Subcutaneous adipose tissue (tissue), 4 donors: ENCODE data around the gene NME7. TPM values are rescaled to one million over a fixed set of nuclear protein-coding genes. Genes with fewer than 3 reads are reported as not detected.

Source experiments
- CTCF ChIP-seq: fragments of 450-650 bp; IDR thresholded peaks from one replicate; pipeline ENCODE4 v1.5.1; 2016; ENCODE audit warnings: low read depth, mild to moderate bottlenecking, control low read depth, antibody characterized with exemption, moderate library complexity
- total RNA-seq, 4 donors: library from RNA; depleted of rRNA; stranded (reverse); fragments of >200 nt; gene quantifications; one replicate each; pipeline ENCODE4 v1.1.0, GENCODE V29; 2016

Gene NME7
- total RNA-seq, 4 donors from 2014 or later, result 10.5 to 14.2 (median 12.9) TPM

DNA sequence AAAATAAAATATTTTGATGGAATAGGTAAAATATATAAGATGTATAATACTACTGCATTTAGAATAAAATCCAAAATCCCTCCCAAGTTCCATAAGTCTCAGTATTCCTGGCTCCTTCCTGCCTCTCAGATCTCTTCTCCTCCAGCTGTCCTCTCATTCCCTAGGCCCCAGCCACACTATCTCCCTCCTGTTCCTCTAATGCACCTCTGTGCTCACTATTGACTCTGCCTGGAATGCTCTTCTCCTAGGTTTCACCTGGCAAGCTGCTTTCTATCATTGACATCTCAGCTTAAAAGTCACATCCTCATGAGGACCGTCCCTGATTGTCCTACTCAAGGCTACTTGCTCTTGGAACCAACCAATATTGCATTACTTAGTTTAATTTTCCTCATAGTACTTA, 7.2 kb downstream of the NME7 start:
- no peak for TF ChIP-seq CTCF

DNA sequence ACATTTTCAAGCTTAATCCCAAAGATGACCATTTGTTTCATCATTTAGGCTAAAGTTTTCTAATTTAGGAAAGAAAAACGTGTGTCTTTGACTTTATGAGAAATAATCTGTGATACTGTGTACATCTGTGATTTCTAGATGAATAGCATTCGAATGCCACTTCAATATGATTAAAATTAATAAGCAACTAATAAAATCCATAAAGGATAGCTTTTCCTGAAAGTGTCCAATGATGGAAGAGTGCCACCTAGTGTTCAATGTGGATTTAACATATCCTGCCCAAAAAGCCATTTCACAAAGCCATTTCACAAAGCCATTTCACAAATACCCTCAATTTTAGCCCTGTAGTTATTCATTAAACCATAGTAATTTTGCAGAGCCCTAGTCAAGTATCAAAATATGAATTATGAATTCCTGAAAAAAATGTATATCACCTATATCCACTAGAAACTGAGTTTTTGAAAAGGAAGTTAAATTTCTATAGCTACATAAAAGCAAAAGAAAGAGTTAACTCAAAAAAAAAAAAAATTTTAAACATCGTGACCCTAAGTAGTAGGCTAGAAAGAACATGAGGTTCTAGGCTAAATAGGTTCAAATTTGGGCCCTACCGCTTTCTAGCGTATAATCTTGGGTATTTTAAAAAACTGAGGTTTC, 19.1 kb downstream of the NME7 start:
- no peak for TF ChIP-seq CTCF

- TF ChIP-seq CTCF, result no peak
These were observed 19.8 kb downstream of the NME7 start for GRCh38 chr1:169347688-169348382.

- TF ChIP-seq CTCF, result no peak
These were observed 21.5 kb downstream of the NME7 start for GRCh38 chr1:169346036-169346589.

- no peak for TF ChIP-seq CTCF
These were observed 22.1 kb downstream of the NME7 start for GRCh38 chr1:169345511-169345910.

- no peak for TF ChIP-seq CTCF
These were observed 26.7 kb downstream of the NME7 start for GRCh38 chr1:169340882-169341281.

DNA sequence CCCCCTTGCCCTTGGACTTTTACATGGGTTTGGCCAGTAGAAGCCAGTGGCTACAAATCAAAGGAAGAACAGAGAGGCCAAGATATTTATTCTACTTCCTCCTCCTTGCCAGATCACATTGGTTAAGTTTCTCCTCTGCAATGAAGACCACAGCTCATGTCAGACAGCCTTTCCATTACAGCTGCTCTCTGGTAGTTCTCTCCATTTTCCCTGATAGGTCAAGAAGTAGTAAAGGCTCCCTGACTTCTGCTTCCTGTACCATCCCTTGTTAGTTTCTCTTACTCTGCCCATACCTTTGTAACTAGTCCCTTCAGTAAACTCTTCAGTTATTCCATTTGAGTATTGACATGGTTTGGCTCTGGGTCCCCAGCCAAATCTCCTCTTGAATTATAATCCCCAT, 27.8 kb downstream of the NME7 start:
- no peak for TF ChIP-seq CTCF
